ENCODE results near the gene B3GNT9.

DNA sequence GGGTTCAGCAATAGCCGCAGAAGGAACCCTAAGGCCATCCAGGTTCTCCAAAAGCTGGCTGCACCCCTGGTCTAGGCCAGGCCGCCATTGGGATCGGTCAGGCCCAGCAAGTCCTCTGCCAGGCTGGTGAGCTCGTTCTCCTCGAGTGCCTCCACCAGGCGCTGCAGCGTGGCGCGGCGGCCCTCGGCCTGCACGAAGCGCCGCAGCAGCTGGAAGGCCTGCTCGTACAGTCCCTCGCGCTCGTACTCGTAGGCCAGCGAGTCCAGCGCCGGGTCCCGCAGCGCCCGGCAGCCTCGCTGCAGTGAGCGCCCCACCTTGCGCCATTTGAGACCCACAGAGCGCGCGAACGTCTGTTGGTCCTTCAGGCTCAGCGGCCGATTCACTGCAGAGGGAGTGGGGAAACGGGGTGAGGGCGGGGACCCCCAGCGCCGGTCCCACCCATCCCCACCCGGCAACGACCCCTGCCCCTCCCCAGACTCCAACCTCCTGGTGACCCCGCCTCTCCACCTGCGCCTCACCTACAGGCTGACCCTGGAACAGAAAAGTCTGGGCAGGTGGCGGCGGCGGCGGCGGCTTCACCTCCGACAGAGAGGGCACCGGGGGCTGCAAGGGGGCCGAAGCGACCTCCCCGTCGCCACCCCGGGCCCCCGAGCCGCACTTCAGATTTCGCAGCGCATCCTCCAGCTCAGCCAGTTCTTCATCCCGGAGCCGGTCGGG is 3.9 kb upstream of the B3GNT9 start:
- TF ChIP-seq, protein P1, sequence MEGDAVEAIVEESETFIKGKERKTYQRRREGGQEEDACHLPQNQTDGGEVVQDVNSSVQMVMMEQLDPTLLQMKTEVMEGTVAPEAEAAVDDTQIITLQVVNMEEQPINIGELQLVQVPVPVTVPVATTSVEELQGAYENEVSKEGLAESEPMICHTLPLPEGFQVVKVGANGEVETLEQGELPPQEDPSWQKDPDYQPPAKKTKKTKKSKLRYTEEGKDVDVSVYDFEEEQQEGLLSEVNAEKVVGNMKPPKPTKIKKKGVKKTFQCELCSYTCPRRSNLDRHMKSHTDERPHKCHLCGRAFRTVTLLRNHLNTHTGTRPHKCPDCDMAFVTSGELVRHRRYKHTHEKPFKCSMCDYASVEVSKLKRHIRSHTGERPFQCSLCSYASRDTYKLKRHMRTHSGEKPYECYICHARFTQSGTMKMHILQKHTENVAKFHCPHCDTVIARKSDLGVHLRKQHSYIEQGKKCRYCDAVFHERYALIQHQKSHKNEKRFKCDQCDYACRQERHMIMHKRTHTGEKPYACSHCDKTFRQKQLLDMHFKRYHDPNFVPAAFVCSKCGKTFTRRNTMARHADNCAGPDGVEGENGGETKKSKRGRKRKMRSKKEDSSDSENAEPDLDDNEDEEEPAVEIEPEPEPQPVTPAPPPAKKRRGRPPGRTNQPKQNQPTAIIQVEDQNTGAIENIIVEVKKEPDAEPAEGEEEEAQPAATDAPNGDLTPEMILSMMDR (IDR thresholded peaks at IDR 0.05), result no peak
- TF ChIP-seq POLR2A (IDR thresholded peaks at IDR 0.05), result no peak
